PFSK-1 (cell line): ENCODE measurements around the gene FBXO22.

Experiments used
- FOXP2 ChIP-seq: optimal IDR thresholded peaks from 2 replicates; pipeline ENCODE3; 2011; ENCODE audit warnings: borderline replicate concordance, control low read depth, inconsistent platforms; ENCODE audit not compliant: insufficient read depth; ENCODE audit errors: extremely low read length, extremely low read depth
- POLR2AphosphoS5 ChIP-seq: IDR thresholded peaks from 2 replicates; pipeline ENCODE4 v1.6.1; 2012; ENCODE audit warnings: low read depth, mild to moderate bottlenecking, control low read depth, low read length, moderate library complexity
- SIN3A ChIP-seq: IDR thresholded peaks from 2 replicates; pipeline ENCODE4 v1.6.1; 2012; ENCODE audit warnings: mild to moderate bottlenecking, low read length, moderate library complexity, borderline replicate concordance; ENCODE audit not compliant: insufficient read depth
- TAF1 ChIP-seq: IDR thresholded peaks from 2 replicates; pipeline ENCODE4 v1.6.1; 2012; ENCODE audit warnings: low read length, control low read depth, borderline replicate concordance; ENCODE audit not compliant: insufficient read depth
- TF ChIP-seq, protein P1 (sequence below), 2 experiments: IDR thresholded peaks; 2 replicates each; pipeline versions ENCODE4 v1.6.1 to v1.8.0; 2011 to 2012; ENCODE audit warnings: low read depth in 2 of 2, low read length in 2 of 2, control low read depth in 1 of 2, inconsistent platforms in 1 of 2, mild to moderate bottlenecking in 1 of 2, moderate library complexity in 1 of 2; ENCODE audit not compliant: insufficient read depth in 1 of 2

FBXO22 gene

DNA sequence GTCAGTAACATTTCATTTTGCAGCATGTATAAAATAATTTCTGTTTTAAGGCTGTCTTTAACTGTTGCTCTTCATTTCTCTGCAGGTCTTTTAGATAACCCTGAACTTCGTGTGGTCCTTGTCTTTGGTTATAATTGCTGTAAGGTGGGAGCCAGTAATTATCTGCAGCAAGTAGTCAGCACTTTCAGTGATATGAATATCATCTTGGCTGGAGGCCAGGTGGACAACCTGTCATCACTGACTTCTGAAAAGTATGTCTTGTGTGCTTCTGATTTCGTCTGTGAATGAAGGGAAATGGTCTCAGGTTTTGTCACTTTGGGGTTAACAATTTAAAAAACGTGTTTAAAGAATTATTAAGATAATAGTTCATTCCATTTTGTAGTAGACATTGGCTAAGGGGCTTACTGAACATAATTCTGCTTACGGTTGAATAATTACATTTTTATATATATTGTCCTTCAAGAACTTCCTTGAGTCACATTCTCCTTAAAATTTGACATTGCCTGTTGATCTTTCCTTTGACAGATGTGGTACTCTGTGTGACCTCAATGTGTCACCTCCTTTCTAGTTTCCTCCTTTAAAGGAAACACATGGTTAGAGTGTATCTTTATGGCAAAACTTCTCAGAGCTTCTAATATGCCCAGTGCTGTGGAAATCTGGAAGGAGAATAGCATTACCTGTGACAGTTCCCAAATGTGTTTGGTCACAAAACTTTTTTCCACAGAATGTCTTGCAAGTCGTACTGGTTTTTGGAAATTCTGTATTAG is 26.3 kb downstream of the FBXO22 start:
- no peak for TF ChIP-seq TAF1
- TF ChIP-seq SIN3A, result no peak
- no peak for TF ChIP-seq FOXP2

- TF ChIP-seq SIN3A, result no peak
- TF ChIP-seq TAF1, result no peak
- no peak for TF ChIP-seq FOXP2
- TF ChIP-seq, protein P1, sequence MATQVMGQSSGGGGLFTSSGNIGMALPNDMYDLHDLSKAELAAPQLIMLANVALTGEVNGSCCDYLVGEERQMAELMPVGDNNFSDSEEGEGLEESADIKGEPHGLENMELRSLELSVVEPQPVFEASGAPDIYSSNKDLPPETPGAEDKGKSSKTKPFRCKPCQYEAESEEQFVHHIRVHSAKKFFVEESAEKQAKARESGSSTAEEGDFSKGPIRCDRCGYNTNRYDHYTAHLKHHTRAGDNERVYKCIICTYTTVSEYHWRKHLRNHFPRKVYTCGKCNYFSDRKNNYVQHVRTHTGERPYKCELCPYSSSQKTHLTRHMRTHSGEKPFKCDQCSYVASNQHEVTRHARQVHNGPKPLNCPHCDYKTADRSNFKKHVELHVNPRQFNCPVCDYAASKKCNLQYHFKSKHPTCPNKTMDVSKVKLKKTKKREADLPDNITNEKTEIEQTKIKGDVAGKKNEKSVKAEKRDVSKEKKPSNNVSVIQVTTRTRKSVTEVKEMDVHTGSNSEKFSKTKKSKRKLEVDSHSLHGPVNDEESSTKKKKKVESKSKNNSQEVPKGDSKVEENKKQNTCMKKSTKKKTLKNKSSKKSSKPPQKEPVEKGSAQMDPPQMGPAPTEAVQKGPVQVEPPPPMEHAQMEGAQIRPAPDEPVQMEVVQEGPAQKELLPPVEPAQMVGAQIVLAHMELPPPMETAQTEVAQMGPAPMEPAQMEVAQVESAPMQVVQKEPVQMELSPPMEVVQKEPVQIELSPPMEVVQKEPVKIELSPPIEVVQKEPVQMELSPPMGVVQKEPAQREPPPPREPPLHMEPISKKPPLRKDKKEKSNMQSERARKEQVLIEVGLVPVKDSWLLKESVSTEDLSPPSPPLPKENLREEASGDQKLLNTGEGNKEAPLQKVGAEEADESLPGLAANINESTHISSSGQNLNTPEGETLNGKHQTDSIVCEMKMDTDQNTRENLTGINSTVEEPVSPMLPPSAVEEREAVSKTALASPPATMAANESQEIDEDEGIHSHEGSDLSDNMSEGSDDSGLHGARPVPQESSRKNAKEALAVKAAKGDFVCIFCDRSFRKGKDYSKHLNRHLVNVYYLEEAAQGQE (IDR thresholded peaks at IDR 0.05; ENCODE audit: insufficient read depth in 1 of 2, low read depth in 2 of 2, low read length in 2 of 2), result no peak
- no peak for TF ChIP-seq POLR2AphosphoS5
Observed at GRCh38 chr15:75930866-75931265, 27.2 kb downstream of the FBXO22 start.

GRCh38 chr15:75942464-75942863 is 38.8 kb downstream of the FBXO22 start:
- TF ChIP-seq FOXP2, result no peak
- TF ChIP-seq, protein P1 (IDR thresholded peaks at IDR 0.05; ENCODE audit: insufficient read depth in 1 of 2, low read depth in 2 of 2, low read length in 2 of 2), result no peak
- TF ChIP-seq SIN3A, result no peak
- TF ChIP-seq TAF1, result no peak
- no peak for TF ChIP-seq POLR2AphosphoS5

DNA sequence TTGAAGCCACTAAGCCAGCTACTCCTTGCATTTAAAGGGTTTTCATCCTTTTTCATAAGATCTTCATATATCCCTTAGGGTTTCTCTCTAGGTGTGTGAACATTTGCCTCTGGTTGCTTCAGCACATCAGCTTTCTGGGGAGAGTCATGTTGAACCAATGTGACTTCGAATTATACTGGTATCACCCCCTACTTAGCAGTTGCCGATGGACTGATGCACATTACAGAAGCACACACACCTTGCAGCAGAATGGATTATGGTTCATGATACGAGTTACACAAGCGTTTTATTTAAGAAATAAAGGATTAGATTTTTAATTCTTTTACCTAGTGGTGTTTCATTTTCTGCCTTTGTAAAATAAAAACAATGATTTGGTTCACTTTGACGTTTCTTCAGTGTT is 39.6 kb downstream of the FBXO22 start:
- TF ChIP-seq FOXP2, result no peak
- no peak for TF ChIP-seq POLR2AphosphoS5
- TF ChIP-seq TAF1, result no peak
- TF ChIP-seq, protein P1 (IDR thresholded peaks at IDR 0.05; ENCODE audit: insufficient read depth in 1 of 2, low read depth in 2 of 2, low read length in 2 of 2), result no peak
- no peak for TF ChIP-seq SIN3A

DNA sequence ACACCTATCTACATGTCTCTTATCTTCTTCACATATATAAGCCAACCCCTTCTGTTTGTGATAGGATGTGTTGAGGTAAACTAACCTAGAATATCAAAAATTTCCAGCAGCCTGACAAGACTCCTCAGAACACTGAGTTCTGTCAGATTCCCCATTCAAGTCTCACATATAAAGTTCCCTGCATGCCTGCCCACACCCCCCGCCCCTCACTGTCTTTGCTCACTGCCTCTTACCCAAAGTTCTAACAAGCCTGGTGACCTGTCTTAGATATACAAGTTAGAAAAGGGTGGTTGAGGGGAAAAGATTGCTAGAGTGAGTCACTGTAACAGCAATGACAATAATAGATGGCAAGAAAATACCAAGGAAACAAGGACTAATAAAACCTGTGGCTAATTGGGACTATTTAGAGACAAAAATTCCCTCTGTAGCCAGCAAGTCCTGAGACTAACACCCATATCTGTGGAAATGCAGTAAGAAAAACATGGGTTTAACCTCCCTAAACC is 40.1 kb downstream of the FBXO22 start:
- TF ChIP-seq POLR2AphosphoS5 (no peak), SIN3A (no peak), FOXP2 (no peak), TAF1 (no peak)
- TF ChIP-seq, protein P1 (IDR thresholded peaks at IDR 0.05; ENCODE audit: insufficient read depth in 1 of 2, low read depth in 2 of 2, low read length in 2 of 2), result no peak
